ENCODE measurements around the gene LRRC28.
"Not testable (repeated sequence)": the region's sequence is repeated elsewhere in the genome, so short reads cannot be mapped to it uniquely, and the experiment has no call there.

Gene LRRC28

DNA sequence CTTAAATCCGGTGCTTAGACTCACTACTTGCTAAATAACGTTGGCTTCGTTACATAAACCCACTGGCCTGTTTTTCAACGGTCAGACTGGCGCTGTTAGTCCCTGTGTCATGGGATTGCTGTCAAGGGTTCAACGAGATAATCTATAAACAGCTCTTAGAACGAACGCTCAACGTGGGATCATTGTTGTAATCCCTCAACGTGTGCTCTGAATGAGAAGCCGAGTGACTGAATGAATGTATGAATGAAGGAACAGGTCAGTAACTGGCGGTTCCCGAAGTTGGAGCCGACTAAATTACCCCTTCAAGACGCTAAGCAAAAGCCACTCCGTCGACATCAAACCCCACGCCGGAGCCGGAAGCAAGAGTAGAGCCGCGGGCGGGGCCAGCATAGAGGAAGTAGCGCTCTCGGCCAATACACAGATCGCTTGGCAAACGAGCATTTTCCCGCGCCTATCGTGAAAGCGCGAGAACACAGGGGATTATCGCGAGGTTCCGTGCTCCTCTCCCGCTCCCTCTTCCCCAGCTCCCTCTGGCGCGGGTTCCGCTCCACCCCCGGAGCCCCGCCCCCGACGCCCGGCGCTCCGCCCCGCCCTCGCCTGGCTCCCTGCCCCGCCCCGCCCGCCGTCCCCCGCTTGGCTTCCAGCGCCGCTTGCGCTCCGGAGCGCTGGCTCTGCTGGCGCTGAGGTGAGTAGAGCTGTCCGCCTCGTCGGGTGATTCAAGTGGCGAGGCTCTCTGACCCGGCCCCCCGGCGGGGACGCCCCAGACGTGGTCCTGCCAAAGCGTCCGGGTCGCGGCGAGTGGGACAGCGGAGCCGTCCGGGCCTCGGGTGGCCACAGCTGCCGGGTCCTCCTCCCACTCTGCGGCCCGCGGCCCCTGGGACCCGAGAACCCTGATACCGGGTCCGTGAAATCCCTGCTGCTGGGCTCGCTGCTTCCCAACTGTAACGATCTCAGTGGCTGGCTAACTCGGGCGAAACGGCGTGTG is at the start of gene LRRC28:
Gene LRRC28 (plus strand): TSS at position 625 of the 985 bp plus-strand sequence. CDS start 4,477 bp downstream, outside the sequence.
- peak; percentile 93 for DNase-seq (ENCODE audit: low read depth in 2 of 2)

DNA sequence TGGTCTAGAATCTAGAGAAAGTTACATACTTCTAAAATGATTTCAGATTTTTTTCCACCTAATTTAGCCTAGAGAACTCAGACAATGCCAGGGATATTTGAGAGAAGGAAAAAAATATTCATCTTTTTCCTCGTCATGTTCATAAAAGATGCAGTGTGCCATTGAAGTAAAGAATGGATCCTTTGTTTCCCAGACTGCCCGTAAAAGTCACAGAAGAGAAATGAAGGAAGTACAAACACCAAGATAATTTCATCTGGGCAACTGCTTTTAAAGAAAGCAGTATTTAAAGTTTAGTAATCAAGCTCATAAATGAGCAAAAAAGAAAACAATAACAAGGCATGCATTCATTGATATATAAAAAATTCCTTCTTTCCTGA is 49.1 kb upstream of the LRRC28 start:
- DNase-seq (ENCODE audit: low read depth in 2 of 2): no peak

DNA sequence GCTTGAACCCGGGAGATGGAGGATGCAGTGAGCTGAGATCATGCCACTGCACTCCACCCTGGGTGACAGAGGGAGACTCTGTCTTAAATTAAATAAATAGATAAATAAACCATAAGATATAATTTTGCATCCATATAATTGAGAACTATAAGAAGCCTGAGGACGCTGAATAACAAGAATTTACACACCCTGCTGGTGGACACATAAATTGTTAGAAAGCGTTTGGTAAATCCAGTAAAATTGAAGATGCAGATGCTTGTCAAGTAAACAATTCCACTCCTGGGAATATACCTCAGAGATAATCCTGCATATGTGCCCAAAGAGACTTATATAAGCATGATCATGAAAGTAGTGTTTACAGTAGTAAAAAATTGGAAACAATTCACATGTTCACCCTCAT is 43.6 kb upstream of the LRRC28 start:
- no peak for DNase-seq (ENCODE audit: low read depth in 2 of 2)

DNA sequence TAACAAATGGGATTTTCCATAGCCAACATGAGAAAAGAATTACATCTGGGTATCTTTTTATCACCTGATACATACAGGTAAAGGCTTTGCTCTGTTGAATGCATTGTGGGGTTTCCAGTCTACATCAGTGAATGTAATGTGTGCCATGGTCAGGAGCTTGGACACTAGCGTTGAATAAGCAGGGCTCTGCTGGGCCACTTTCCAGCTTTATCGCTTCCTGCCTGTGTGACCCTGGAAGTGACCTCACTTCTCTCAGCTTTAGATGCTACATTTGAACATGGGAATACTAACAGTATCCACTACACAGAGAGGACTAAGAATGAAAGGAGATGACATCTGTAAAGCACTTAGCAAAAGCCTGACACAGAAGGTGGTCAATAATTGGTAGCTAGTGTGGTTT is 42.0 kb upstream of the LRRC28 start:
- no peak for DNase-seq (ENCODE audit: low read depth in 2 of 2)

DNA sequence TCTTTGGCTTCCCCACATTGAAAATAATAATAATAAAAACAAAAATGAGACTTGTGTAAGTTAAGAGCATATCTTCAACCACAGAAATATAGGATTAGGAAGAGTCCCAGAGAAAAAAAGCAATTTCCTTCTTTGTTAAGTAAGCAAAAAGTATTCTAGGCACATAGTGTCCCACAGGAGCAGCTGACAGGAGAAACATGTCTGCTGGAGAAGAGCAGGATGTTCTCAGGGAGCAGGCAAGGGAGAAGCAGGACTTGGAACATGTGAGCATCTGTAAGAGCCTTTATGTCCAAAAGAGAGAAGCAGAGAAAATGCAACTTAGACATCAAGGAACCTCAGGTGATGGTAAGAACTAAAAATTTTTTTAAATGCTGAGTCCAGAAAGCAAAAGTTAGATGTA is 40.9 kb upstream of the LRRC28 start:
- DNase-seq (ENCODE audit: low read depth in 2 of 2): no peak

DNA sequence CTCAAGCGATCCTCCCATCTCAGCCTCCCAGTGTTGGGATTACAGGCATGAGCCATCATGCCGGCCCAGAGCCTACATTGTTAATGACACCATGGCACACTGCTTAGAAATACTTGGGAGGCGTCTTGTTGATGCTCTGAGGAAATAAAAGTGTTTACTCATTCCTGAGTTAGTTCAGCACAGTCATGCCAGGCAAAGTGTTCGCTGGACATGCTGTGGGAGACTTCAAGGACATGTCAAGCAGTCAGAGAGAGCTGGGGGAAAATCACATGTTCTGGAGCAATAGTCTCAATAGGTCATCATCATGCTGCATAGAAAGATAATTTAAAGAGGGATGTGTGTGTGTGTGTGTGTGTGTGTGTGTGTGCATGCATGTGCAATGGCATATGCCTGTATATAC is 39.4 kb upstream of the LRRC28 start:
- DNase-seq (ENCODE audit: low read depth in 2 of 2): no peak

DNA sequence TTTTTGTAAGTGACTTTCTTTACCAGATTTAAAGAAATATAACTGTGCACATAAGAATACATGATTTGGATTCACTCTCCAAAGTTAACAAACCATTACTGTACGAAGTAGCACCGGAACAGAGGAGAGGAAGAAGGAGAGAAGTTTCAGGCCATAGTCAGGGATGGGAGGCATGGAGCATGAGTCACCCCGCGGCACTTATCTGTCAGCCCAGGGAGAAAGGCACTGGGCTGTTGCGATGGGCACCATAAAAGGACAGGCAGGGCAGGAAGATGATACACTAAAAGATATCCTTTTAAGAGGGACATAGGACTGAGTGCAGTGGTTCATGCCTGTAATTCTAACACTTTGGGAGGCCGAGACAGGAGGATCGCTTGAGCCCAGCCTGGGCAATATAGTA is 38.9 kb upstream of the LRRC28 start:
- no peak for DNase-seq (ENCODE audit: low read depth in 2 of 2)

DNA sequence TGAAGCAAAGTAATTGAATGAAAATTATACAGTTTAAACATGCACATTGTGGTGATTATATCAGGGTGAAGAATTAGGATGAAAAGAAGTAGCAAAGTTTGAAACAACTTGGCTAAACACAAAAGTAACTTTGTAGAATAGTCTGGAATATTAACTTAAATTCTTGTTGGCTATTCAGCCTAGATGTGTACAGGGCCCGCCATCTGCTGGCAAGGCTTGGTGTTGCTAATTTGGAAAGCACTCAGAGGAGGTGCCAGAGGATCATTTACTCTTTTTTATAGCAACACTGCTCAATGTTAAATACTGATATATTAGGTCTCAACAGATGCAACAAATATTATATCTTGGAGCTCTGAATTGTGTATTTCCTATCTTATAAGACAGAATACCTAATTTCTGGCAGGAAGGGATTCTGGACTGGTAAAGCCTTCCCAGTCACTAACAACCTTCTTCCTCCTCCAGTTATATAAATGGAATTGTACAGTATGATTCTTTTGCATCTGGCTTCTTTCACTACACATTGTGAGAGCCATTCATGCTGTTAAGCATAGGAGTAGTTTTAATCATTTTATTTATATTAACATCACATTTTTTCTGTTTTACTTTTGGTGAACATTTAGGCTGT is 38.0 kb upstream of the LRRC28 start:
- DNase-seq (ENCODE audit: low read depth in 2 of 2): peak; percentile 36 to 57

DNA sequence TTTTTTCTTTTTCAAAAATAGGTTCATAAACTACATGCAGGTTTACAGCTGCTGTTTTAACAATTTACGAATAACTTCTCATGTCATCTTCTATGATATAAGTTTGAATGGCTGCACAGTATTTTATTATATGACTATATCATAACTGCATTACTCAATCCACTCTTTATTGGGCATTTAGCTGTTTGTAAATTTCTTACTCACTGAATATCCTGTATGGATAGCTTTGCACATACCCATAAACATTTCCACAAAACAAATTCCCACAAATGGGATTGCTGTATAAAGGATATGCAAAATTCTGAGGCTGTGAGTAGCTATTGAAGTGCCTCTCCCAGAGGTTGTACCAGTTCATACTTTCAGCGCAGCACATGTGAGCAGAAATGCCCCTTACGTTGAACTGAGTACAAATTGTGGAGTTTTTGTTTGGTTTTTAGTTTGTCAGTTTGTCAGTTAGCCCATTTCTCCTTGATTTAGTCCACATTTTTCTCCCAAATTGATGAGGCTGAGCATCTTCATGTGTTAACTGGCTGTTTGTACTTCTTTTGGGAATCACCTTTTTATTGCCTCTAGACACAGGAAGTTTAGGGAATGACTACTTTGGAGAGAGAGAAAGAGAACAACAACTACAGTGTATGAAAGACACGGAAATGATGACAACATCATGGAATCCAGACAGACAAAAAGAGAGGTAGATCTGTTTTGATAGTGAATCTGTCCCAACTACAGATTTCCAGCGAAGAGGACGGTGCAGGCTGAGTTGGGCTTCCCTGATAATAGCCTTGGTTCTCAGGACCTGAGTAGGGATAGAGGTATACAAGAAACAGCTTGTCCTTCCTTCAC is 26.7 kb upstream of the LRRC28 start:
- DNase-seq (ENCODE audit: low read depth in 2 of 2): no peak

DNA sequence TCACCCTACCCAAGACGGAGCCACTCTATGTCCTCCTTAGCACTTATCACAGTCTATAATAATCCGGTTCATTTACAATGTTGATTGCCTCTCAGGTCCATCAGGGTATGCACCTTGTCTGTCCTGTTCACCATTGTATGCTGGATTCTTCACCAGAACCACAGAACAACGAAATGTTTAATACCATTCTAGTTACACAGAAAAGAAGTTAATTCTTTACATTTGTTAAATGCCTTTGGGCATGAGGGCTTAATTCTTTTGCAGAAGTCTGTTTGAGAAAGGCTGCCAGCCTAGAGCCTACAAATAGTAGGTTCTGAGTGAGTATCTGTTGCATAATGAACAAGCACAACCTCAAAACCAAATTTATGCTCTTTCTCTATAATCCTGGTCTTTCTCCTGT is 24.5 kb upstream of the LRRC28 start:
- no peak for DNase-seq (ENCODE audit: low read depth in 2 of 2)

DNA sequence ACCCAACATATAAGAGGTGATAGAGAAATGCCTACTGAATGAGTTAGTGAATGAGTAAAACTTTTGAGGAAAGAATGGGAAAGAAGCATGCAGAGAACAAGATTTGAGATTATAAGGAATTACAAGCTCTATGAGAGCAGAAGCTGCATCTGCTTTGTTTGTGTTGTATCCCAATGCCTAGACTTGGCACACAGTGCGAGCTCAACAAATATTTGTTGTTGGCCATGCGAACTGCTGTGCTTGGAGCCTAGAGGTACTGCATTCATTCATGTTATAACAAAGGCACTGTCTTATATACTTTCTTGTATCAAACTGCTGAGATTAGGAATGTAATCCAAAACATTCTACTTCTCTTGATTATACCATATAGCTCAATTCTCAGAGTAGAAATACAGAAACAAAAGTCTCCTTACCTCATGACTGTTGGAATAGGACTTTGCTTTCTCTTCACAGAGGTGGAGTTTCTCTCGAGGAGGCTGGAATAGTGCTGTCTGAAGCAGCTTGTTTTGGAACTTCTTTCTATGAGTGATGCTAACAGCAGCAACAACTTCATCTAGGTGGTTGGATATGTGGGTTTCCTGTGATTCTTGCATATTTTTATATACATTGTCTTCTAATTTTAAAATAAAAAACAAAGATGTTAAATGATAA is 23.0 kb upstream of the LRRC28 start:
- no peak for DNase-seq (ENCODE audit: low read depth in 2 of 2)

DNA sequence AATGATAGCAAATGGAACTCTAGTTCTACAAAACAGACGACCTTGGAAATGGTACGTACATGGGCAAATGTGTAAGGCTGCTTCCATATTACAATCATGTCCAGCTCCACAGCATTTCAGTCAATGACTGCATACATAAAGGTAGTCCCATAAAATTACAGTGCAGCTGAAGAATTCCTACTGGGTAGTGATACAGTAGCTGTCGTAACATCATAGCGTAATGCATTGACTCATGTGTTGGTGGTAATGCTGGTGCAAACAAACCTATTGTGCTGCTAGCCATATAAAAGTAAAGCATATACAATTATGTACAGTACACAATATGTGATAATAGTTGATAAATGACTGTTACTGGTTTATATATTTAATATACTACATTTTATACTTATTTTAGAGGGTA is 20.4 kb upstream of the LRRC28 start:
- no peak for DNase-seq (ENCODE audit: low read depth in 2 of 2)

DNA sequence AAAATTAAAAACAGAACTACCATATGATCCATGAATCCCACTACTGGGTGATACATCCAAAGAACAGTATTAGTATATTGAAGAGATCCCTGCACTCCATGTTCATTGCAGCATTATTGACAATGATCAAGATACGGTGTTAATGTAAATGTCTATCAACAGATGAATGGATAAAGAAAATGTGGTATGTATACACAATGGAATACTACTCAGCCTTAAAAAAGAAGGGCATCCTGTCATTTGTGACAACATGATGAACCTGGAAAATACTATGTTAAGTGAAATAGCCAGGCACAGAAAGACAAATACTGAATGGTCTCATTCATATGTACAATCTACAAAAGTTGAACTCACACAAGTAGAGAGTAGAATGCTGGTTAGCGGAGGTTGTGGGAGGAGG is 18.5 kb upstream of the LRRC28 start:
- no peak for DNase-seq (ENCODE audit: low read depth in 2 of 2)

DNA sequence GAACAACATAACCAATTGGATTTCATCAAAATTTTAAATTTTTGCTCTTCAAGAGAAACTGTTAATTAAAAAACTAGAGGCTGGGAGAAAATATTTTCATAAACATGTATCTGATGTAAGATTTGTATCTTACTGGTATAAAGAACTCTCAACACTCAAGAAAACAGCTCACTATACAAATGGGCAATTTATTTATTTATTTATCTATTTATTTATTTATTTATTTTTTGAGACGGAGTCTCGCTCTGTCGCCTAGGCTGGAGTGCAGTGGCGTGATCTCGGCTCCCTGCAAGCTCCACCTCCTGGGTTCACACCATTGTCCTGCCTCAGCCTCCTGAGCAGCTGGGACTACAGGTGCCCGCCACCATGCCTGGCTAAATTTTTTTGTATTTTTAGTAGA is 17.1 kb upstream of the LRRC28 start:
- DNase-seq (ENCODE audit: low read depth in 2 of 2): not testable (repeated sequence)

DNA sequence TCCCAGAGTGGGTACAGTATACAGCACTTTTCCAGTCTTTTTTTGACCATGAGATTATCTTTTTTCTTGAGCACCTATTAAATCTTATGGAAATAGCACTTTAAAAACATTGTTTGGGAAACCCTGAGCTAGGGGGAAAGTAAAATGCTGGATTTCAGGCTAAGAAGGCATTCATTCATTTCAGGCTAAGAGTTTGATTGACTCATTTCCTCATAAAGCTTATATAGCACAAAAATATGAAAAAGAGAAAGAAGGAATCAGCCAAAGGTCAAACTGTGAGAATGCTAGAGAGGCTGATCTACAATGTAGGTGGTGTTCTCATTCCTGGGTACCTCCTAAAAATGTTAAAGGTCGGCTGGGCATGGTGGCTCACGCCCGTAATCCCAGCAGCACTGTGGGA is 12.4 kb upstream of the LRRC28 start:
- no peak for DNase-seq (ENCODE audit: low read depth in 2 of 2)

DNA sequence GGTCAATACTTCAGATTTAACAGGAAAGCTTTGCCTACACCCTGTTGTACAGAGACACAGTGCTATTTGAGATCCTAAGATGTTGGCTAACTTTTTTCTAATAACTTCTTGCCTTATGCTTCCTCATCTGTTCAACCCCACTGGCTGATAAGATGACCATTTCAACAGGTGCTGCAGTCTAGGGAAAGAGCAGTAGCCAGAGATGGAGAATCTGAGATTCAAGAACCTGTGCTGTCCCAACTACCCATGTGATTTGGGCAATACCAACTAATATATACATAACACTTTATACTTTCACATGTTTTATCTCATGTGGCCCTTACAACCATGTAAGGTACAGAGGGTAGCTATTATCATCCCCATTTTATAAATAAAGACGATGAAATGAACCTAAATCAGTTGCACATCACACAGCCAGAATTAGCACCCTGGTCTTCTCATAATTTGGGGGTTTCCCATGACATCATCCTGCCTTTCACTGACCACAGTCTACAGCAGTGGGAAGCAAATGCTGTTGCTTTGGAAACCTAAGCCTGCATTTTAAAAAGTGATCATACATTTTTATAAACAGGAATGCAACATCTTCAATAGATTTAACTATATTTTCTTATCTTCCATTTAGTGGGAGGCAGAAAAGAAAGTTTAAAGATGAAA is 11.6 kb upstream of the LRRC28 start:
- DNase-seq (ENCODE audit: low read depth in 2 of 2): no peak

DNA sequence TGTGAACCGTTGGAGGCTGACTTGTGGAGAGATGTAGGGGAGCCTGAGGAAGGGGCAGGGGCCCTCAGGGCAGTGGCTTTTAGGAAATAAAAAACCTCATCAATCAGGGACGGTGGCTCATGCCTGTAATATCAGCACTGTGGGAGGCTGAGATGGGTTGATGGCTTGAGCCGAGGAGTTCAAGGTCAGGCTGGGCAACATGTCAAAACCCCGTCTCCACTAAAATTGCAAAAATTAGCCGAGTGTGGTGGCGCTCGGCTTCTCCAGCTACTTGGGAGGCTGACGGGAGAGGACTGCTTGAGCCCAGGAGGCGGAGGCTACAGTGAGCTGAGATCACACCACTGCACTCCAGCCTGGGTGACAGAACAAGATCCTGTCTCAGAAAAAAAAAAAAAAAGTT is 9.5 kb upstream of the LRRC28 start:
- no peak for DNase-seq (ENCODE audit: low read depth in 2 of 2)

DNA sequence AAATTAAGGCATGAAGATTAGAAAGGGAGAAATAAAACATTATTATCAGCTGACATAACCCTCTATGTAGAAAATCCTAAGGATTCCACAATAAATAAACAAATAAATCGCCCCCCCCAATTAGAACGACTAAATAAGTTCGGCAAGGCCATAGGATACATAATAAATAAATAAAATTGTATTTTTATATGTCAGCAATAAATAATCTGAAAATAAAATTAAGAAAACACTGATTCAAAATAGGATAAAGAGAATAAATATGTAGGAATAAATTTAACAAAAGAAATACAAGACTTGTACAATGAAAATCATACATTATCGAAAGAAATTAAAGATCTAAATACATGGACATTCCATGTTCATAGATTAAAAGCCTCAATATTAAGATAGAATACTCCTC is 7.0 kb upstream of the LRRC28 start:
- DNase-seq (ENCODE audit: low read depth in 2 of 2): no peak

DNA sequence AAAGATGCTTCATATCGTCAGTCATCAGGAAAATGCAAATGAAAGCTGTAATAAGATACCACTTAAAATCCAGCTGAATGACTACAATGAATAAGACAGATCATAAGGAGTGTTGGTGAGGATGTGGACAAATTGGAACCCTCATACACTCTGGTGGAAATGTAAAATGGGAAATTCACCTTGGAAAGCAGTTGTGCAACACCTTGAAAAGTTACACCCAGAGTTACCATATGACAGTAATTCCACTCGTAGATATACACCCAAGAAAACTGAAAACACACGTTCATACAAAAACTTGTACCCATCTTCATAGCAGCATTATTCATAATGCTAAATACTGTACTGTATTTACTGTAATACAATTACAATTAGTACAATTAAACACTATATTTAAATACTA is 4.2 kb upstream of the LRRC28 start:
- DNase-seq (ENCODE audit: low read depth in 2 of 2): no peak

DNA sequence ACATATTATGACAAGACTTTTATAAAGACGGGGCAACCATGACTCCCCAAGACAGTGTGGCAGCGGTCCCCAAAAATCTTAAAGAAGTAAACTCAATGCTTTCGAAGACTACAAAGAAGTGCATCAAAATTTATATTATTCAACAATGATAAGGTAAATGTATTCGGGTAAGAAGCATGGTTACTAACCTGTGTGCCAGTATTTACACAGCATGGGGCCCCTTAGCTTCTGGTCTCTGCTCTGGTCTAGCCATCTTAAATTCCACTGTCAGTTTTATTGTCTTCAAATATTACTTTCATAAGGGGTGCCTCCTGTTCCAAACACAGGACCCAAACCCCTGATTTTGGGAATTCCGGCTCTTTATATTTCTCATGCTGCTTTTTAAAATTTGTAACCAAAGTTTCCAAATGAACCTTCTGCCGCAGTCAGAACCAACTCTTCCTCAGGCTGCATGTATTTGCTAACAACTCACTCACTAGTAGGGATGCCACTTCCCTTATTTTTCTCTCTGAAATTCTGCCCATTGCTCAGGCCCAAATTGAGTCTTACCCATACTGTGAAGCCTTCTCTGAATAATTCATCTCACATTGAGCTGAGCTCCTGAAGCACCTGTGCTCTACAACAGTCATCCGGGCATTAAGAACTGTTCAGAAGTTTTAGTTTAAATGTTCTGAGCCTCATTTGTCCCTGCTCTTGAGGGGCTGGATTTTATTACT is 3.1 kb upstream of the LRRC28 start:
- DNase-seq (ENCODE audit: low read depth in 2 of 2): no peak

Data from activated CD4-positive, alpha-beta T cell treated with anti-CD3 and anti-CD28 coated beads for 24 hours (primary cell).